Superior temporal gyrus (tissue), 1 donor: ENCODE results near the gene SPATC1L.

Experiments
- DNase-seq: peaks from one replicate; pipeline ENCODE4 v3.0.0-alpha.2; 2016; ENCODE audit errors: extremely low spot score

The SPATC1L gene

GRCh38 chr21:46136739-46137349 lies 47.4 kb downstream of the SPATC1L start:
- no peak for DNase-seq

- DNase-seq: no peak
These were observed 48.4 kb downstream of the SPATC1L start for GRCh38 chr21:46135782-46136395.

GRCh38 chr21:46131838-46132651 lies 52.2 kb downstream of the SPATC1L start:
- no peak for DNase-seq

GRCh38 chr21:46131588-46131837 lies 52.7 kb downstream of the SPATC1L start:
- DNase-seq: no peak

- no peak for DNase-seq
These were observed 53.2 kb downstream of the SPATC1L start for GRCh38 chr21:46130831-46131587.

- no peak for DNase-seq
These were observed 54.2 kb downstream of the SPATC1L start for GRCh38 chr21:46129846-46130651.

- DNase-seq: no peak
These were observed 55.2 kb downstream of the SPATC1L start for GRCh38 chr21:46128933-46129571.

GRCh38 chr21:46128106-46128932 lies 55.9 kb downstream of the SPATC1L start:
- no peak for DNase-seq

- DNase-seq: no peak
These were observed 56.8 kb downstream of the SPATC1L start for GRCh38 chr21:46127239-46128105.

- DNase-seq: no peak
These were observed 57.7 kb downstream of the SPATC1L start for GRCh38 chr21:46126309-46127238.

- no peak for DNase-seq
These were observed 58.4 kb downstream of the SPATC1L start for GRCh38 chr21:46125846-46126301.

GRCh38 chr21:46124926-46125845 lies 59.1 kb downstream of the SPATC1L start:
- no peak for DNase-seq

GRCh38 chr21:46124083-46124925 lies 60.0 kb downstream of the SPATC1L start:
- DNase-seq: no peak

GRCh38 chr21:46122758-46123683 lies 61.2 kb downstream of the SPATC1L start:
- no peak for DNase-seq

GRCh38 chr21:46122237-46122671 lies 62.0 kb downstream of the SPATC1L start:
- DNase-seq: no peak
